Tibial artery (tissue), 4 donors: ENCODE measurements around the gene COL20A1.

ENCODE experiments used
- DNase-seq, 2 donors: peaks; one replicate each; pipeline ENCODE4 v3.0.0-alpha.2; 2019
- H3K27ac ChIP-seq, 2 donors: fragments of 200-600 bp; sonication (generic) in 1 of 2; 1 replicate in 1 of 2; 2 replicates in 1 of 2; pipeline ENCODE4 v1.5.1; 2018 to 2019; ENCODE audit warnings: mild to moderate bottlenecking in 1 of 2
- H3K27me3 ChIP-seq, 2 donors: fragments of 200-600 bp; sonication (generic) in 1 of 2; one replicate each; pipeline versions ENCODE4 v1.5.1 to v1.6.0; 2016 to 2019
- H3K36me3 ChIP-seq, 3 donors: fragments of 200-600 bp; sonication (generic) in 2 of 3; one replicate each; pipeline ENCODE4 v1.5.1; 2016 to 2019; ENCODE audit warnings: mild to moderate bottlenecking in 2 of 3
- H3K4me1 ChIP-seq, 4 donors: fragments of 200-600 bp; sonication (generic) in 2 of 4; 1 replicate in 3 of 4; 2 replicates in 1 of 4; pipeline ENCODE4 v1.5.1; 2016 to 2019
- H3K4me3 ChIP-seq, 2 donors: fragments of 200-600 bp; sonication (generic) in 1 of 2; 1 replicate in 1 of 2; 2 replicates in 1 of 2; pipeline ENCODE4 v1.5.1; 2018 to 2019; ENCODE audit warnings: mild to moderate bottlenecking in 2 of 2
- H3K9me3 ChIP-seq, 3 donors: fragments of 200-600 bp; sonication (generic) in 1 of 3; one replicate each; pipeline ENCODE4 v1.5.1; 2016 to 2019
- intact Hi-C: fragments of 100-400 bp; cut with DNase I; formaldehyde crosslinking; loops from one replicate; pipeline ENCODE4 v1.15.0; 2023; ENCODE audit warnings: low total_unique reads
- TF ChIP-seq, protein P1 (sequence below), 2 experiments: fragments of 200-600 bp in 1 of 2; fragments of 450-650 bp in 1 of 2; IDR thresholded peaks; one replicate each; pipeline ENCODE4 v1.5.1; 2017 to 2019; ENCODE audit warnings: antibody characterized with exemption in 2 of 2, mild to moderate bottlenecking in 1 of 2, moderate library complexity in 1 of 2

COL20A1 gene

DNA sequence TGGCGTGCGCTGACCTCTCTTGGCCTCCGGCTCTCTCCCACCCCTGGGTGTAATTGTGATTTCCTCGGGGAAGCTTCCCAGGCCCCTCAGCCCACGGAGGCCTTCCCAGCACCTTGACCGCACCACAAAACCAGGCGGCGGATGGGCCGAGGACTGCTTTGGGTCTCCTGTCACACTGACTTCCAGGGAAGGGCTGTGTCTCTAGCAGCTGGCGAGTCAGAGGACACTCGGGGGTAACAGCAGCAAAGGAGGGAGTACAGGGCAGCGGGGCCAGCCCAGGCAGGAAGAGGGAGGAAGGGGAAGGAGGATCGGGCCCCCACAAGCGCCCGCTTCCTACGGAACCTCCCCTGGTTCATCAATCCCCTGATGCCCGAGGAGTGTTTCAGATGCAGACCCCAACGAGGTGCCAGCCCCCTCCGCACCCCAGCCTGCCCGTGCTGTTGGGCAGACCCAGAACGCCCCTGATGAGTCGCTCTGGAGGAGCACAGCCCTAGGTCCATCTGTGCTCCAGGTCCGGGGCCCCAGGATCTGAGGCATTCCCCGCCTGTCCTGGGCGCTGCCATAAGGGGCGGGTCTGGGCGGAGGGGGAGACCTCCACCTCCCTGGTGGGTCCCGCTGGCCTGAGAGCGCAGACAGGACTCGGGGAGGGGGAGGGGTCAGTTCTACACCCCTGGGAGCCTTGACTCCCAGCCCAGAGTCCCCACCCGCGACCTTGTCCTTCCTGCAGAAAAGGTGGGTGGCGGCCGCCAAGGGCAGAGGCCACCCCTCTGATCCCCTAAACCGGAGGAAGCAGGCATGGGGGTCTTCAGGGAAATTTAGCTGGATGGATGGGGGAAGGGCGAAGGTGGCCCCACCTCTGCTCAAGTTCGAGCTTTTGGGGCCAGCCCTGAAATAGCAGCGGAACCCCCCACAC, 67.2 kb downstream of the COL20A1 start:
- Histone ChIP-seq H3K9me3 (no peaks in the 10 kb centered on the region), H3K27ac (no peak overlapping the region), H3K4me1 (peaks cover 0 to 14% (median 8%) of the 10 kb centered on the region in 4 donors), H3K27me3 (peaks cover 0 to 90% of the 10 kb centered on the region in 2 donors), H3K4me3 (no peak overlapping the region), H3K36me3 (no peaks in the 10 kb centered on the region)
- no peak for DNase-seq
- TF ChIP-seq, protein P1, sequence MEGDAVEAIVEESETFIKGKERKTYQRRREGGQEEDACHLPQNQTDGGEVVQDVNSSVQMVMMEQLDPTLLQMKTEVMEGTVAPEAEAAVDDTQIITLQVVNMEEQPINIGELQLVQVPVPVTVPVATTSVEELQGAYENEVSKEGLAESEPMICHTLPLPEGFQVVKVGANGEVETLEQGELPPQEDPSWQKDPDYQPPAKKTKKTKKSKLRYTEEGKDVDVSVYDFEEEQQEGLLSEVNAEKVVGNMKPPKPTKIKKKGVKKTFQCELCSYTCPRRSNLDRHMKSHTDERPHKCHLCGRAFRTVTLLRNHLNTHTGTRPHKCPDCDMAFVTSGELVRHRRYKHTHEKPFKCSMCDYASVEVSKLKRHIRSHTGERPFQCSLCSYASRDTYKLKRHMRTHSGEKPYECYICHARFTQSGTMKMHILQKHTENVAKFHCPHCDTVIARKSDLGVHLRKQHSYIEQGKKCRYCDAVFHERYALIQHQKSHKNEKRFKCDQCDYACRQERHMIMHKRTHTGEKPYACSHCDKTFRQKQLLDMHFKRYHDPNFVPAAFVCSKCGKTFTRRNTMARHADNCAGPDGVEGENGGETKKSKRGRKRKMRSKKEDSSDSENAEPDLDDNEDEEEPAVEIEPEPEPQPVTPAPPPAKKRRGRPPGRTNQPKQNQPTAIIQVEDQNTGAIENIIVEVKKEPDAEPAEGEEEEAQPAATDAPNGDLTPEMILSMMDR (IDR thresholded peaks at IDR 0.05), result no peak
- intact Hi-C loops, result no loop called here

DNA sequence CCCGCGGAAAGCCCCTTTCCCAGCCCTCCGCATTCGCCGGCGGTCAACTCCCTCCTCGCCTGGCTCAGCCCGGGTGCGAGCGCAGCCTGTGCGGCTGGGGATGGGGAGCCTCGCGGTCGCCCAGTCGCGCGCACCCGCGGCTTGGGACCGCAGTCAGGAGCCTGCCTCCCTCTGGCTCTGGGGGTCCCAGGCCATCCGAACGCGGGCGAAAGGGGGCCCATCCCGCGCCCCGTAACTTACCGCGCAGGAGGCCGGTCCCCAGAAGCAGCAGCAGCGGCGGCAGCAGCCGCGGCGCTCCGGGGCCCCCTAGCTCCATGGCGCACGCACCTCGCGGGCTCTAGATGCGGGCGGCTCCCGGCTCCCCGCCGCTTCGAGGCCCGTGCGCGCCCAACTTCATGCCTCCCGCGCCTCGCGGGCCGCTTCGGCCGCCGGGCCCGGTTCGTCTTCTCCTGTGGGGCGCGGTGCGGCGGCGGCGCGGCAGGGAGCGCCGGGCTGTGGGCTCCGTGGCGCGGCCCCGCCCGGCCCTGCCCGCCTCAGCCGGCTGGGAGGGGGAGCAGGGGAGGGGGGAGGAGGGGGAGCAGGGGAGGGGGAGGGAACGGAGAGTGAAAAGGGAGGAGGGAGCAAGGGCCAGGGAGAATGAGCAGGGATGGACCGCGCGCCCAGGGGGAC, 68.0 kb downstream of the COL20A1 start, which contains the start of gene CHRNA4:
CHRNA4 (minus strand) TSS at position 500 of the 669 bp plus-strand sequence; CDS start at position 316, 184 bp downstream.
- Histone ChIP-seq H3K36me3 (no peaks in the 10 kb centered on the region), H3K27ac (no peak within 1 kb of the TSS), H3K9me3 (no peaks in the 10 kb centered on the region), H3K4me3 (no peak within 1 kb of the TSS), H3K4me1 (peaks cover 0 to 14% (median 8%) of the 10 kb centered on the region in 4 donors), H3K27me3 (peaks cover 0 to 91% of the 10 kb centered on the region in 2 donors)
- TF ChIP-seq, protein P1 (IDR thresholded peaks at IDR 0.05), result no peak
- no peak for DNase-seq
- intact Hi-C loops, result no loop called here

DNA sequence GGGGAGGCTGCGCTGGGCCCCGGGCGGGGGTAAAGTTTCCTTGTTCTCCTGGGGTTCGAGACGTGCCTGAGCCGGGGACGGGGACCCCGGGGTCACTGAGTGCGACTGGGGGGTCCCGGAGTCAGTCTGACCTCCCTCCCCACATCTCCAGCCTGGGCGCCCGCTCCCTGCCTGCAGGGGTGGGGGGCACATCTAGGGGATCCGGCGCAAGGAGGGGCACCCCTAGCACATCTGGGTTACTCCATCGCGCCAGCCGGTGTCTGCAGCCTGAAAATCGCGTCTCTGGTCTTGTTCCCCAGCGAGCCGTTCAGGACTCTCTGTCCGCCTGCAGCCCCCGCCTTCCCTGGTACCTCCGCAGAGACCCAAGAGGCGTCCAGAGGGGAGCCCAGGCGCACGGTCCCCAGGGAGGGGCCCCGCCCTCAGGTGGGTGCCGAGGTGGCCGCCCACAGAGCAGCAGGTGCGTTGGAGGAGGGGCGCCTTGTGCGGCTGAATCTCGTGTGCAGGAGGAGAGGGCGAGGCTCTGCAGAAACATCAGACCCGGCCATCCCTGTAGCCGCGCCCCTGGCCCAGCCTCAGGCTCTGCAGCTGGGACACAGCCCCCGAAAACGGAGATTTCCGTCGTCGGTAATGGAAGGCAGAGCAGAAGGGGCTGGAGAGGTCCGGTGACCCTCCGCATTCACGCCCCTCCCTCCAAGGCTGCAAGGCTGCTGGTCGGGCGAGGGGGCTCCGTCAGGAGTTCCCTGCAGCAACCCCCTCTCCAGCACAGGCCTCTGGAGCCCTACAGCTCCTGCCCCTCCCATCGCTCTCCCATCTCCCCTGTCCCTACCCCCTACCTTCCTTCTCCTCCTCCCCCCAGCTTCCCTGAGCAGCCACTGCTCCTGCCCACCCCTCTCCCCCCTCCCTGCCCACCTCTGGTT, 68.8 kb downstream of the COL20A1 start:
- H3K27ac ChIP-seq, result no peak overlapping the region
- no peak for DNase-seq
- TF ChIP-seq, protein P1 (IDR thresholded peaks at IDR 0.05), result no peak
- H3K27me3 ChIP-seq, result peaks cover 0 to 91% of the 10 kb centered on the region in 2 donors
- no peaks in the 10 kb centered on the region for H3K36me3 ChIP-seq
- no peaks in the 10 kb centered on the region for H3K9me3 ChIP-seq
- H3K4me1 ChIP-seq, result peaks cover 0 to 14% (median 8%) of the 10 kb centered on the region in 4 donors
- intact Hi-C loops, result no loop called here
- no peak overlapping the region for H3K4me3 ChIP-seq

DNA sequence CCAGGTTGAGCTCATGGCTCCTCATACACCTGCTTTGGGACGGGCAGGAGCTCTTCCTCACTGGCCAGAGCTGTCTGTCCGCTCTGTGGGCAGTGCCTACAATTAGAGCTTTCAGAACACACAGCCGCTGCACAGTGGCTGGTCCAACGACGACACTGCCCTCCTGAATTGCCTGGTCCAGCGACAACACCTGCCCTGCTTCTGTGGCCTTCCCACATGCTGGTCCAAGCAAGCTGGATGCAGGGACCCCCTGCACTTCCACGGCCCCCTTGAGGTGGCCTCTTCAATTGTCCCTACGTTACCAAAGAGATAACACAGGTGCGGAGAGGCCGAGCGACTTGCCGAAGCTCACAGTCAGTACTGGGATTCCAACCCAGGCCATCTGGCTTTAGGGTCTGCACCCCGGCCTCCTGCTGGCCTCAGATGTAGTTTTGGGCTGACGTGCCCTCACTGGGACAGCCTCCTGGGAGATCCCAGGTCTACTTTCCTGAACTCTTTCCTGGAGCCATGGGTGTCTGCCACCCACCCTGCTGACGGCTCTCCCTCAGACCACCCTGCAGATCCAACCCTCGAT, 69.5 kb downstream of the COL20A1 start:
- intact Hi-C loops, result no loop called here
- peaks cover 0 to 14% (median 8%) of the 10 kb centered on the region in 4 donors for H3K4me1 ChIP-seq
- no peaks in the 10 kb centered on the region for H3K36me3 ChIP-seq
- DNase-seq, result no peak
- TF ChIP-seq, protein P1 (IDR thresholded peaks at IDR 0.05), result no peak
- no peak overlapping the region for H3K27ac ChIP-seq
- peaks cover 0 to 98% of the 10 kb centered on the region in 2 donors for H3K27me3 ChIP-seq
- H3K9me3 ChIP-seq, result no peaks in the 10 kb centered on the region
- no peak overlapping the region for H3K4me3 ChIP-seq
